NT2/D1 (cell line): Measurements from ENCODE around the gene UBR2.

Experiments used
- SUZ12 ChIP-seq: IDR thresholded peaks from 2 replicates; pipeline ENCODE4 v1.6.1; 2011; ENCODE audit not compliant: insufficient read length, insufficient read depth; ENCODE audit errors: extremely low read depth
- YY1 ChIP-seq: IDR thresholded peaks from 2 replicates; pipeline ENCODE4 v1.6.1; 2011; ENCODE audit not compliant: insufficient read length, insufficient read depth

DNA sequence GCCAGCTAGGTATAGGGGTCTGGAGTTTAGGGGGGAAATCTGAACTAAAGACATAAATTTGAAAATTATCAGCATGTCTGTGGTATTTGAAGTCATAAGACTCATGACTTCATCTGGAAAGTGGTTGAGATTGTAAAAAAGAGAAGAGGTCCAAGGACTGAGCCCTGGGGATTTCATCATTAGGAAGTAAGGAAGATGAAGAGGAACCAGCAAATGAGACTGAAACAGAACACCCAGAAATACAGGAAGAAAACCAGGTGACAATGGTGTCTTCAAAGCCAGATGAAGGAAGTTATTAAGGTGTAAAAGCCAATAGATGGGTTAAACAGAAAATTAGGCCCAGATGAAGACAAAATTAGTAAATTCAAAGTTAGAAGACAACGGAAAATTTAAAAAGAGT, 49.1 kb upstream of the UBR2 start:
- TF ChIP-seq SUZ12 (no peak), YY1 (no peak)
